ENCODE results near the gene CCHCR1. TPM values are rescaled to one million over a fixed set of nuclear protein-coding genes. Genes with fewer than 3 reads are reported as not detected.

Gene CCHCR1
- 10 to 100 TPM; 10.7 to 33.4 (median 16.5) TPM for total RNA-seq

GRCh38 chr6:31157513-31158139, at the start of gene CCHCR1:
Gene CCHCR1, minus strand, starts transcription at chr6:31157802. Its CDS starts 202 bp downstream, at chr6:31157600.
- H3K4me1 ChIP-seq = peaks cover 21% of the 10 kb centered on the region
- peak within 1 kb of the TSS; percentile 80 for H3K4me3 ChIP-seq
- peaks cover 19% of the 10 kb centered on the region for H3K36me3 ChIP-seq
- TF ChIP-seq, protein P1, sequence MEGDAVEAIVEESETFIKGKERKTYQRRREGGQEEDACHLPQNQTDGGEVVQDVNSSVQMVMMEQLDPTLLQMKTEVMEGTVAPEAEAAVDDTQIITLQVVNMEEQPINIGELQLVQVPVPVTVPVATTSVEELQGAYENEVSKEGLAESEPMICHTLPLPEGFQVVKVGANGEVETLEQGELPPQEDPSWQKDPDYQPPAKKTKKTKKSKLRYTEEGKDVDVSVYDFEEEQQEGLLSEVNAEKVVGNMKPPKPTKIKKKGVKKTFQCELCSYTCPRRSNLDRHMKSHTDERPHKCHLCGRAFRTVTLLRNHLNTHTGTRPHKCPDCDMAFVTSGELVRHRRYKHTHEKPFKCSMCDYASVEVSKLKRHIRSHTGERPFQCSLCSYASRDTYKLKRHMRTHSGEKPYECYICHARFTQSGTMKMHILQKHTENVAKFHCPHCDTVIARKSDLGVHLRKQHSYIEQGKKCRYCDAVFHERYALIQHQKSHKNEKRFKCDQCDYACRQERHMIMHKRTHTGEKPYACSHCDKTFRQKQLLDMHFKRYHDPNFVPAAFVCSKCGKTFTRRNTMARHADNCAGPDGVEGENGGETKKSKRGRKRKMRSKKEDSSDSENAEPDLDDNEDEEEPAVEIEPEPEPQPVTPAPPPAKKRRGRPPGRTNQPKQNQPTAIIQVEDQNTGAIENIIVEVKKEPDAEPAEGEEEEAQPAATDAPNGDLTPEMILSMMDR (IDR thresholded peaks at IDR 0.05) = no peak
- TF ChIP-seq EP300 (IDR thresholded peaks at IDR 0.05) = no peak
- no peak for TF ChIP-seq POLR2A (IDR thresholded peaks at IDR 0.05)
- no peak for TF ChIP-seq POLR2AphosphoS5 (IDR thresholded peaks at IDR 0.05)
- H3K9me3 ChIP-seq = no peaks in the 10 kb centered on the region
- no peak for DNase-seq (ENCODE audit: low spot score in 2 of 2)
- no peaks in the 10 kb centered on the region for H3K27me3 ChIP-seq
- WGBS = 5% methylated on average over 14 of the region's 14 CpGs
- H3K27ac ChIP-seq = peak within 1 kb of the TSS; percentile 76

DNA sequence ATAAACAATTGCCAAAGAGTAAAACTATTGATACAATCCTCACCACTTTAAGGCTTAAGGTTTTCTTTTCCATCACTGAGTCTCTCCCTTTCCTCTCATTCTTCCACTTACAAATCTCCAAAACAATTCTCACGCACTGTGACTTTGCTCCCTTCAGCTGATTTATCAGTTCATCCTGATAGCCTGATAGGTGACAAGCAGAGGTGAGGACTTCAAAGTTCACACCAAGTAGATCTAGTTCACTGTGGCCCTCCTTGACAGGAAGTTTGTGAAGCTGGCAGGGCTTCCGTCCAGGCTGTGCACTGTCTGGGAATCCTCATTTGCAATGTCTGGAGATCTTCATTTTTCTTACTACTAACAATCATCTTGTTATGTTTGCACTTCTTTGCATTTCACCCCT, 48.0 kb upstream of the CCHCR1 start:
- Histone ChIP-seq H3K27me3 (no peaks in the 10 kb centered on the region), H3K9me3 (no peaks in the 10 kb centered on the region), H3K36me3 (no peaks in the 10 kb centered on the region), H3K4me3 (no peak overlapping the region), H3K4me1 (peaks cover 13% of the 10 kb centered on the region), H3K27ac (no peak overlapping the region)
- WGBS = 79% methylated on average over 2 of the region's 2 CpGs
- no peak for TF ChIP-seq POLR2AphosphoS5 (IDR thresholded peaks at IDR 0.05)
- no peak for TF ChIP-seq POLR2A (IDR thresholded peaks at IDR 0.05)
- TF ChIP-seq EP300 (IDR thresholded peaks at IDR 0.05) = no peak
- TF ChIP-seq, protein P1 (IDR thresholded peaks at IDR 0.05) = no peak
- DNase-seq (ENCODE audit: low spot score in 2 of 2) = no peak

GRCh38 chr6:31204751-31205145, 47.1 kb upstream of the CCHCR1 start:
- no peaks in the 10 kb centered on the region for H3K9me3 ChIP-seq
- H3K27me3 ChIP-seq = no peaks in the 10 kb centered on the region
- DNase-seq (ENCODE audit: low spot score in 2 of 2) = no peak
- TF ChIP-seq POLR2AphosphoS5 (IDR thresholded peaks at IDR 0.05) = no peak
- TF ChIP-seq, protein P1 (IDR thresholded peaks at IDR 0.05) = no peak
- no peak for TF ChIP-seq EP300 (IDR thresholded peaks at IDR 0.05)
- TF ChIP-seq POLR2A (IDR thresholded peaks at IDR 0.05) = no peak
- peak overlapping the region; percentile 53 for H3K4me3 ChIP-seq
- H3K27ac ChIP-seq = no peak overlapping the region
- WGBS = 83% methylated on average over 4 of the region's 4 CpGs
- H3K36me3 ChIP-seq = no peaks in the 10 kb centered on the region
- H3K4me1 ChIP-seq = peaks cover 13% of the 10 kb centered on the region

DNA sequence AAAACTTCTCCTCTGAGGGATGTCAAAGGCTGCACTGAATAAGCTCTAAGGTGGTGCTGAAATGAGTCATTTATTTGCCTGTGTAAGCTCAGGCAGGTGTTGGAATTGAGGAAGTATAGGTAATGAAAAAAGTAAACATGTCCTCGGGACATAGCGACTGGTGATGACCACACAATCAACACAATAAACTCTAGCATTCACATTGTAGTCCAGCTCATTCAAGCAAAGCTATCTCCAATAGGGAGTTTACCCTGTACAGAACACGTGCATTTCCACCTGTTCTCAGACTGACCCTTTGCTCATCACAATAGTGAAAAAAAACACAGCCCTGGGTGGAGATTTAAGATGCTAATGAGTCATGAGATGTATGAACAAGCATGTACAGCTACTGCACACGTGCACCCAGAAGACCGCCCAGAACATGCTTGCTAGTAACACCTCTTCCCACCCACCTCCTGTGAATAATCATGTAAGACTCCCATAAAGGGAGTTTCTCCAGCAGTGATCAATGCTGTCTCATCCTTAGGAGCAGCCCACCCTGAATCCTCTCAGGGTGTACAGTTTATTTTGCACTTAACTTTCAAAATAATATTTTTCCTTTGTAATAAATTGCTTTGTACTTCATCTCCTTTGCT, 45.9 kb upstream of the CCHCR1 start:
- no peak for DNase-seq (ENCODE audit: low spot score in 2 of 2)
- Histone ChIP-seq H3K27ac (peak overlapping the region; percentile 78), H3K4me3 (peak overlapping the region; percentile 53), H3K27me3 (no peaks in the 10 kb centered on the region), H3K36me3 (no peaks in the 10 kb centered on the region), H3K9me3 (no peaks in the 10 kb centered on the region), H3K4me1 (peaks cover 20% of the 10 kb centered on the region)
- TF ChIP-seq, protein P1 (IDR thresholded peaks at IDR 0.05) = no peak
- TF ChIP-seq POLR2AphosphoS5 (IDR thresholded peaks at IDR 0.05) = no peak
- no peak for TF ChIP-seq POLR2A (IDR thresholded peaks at IDR 0.05)
- TF ChIP-seq EP300 (IDR thresholded peaks at IDR 0.05) = no peak
- WGBS = 18% methylated on average over 5 of the region's 5 CpGs
